NCI-H446 treated with DMSO at 0.1 percent for 48 hours (cell line): ENCODE results near the gene HPD.
A peak's percentile ranks its signal among the peaks of the same experiment; 100 is the strongest.
"Not testable (repeated sequence)": the region's sequence is repeated elsewhere in the genome, so short reads cannot be mapped to it uniquely, and the experiment has no call there.

Source experiments
- DNase-seq: peaks from one replicate; lab custom pipeline; 2025; lab: John Stamatoyannopoulos, UW

Gene HPD

GRCh38 chr12:121797937-121798786 lies 60.5 kb downstream of the HPD start:
- peak; percentile 70 for DNase-seq

GRCh38 chr12:121796855-121797751 lies 61.6 kb downstream of the HPD start:
- no peak for DNase-seq

- DNase-seq = peak; percentile 30
Observed at GRCh38 chr12:121795034-121795968, 63.4 kb downstream of the HPD start.

GRCh38 chr12:121794534-121795033 lies 64.1 kb downstream of the HPD start:
- DNase-seq = no peak

- DNase-seq = peak; percentile 73
Observed at GRCh38 chr12:121793838-121794533, 64.7 kb downstream of the HPD start.

GRCh38 chr12:121793440-121793837 lies 65.2 kb downstream of the HPD start, which contains the start of gene RHOF:
Gene RHOF, minus strand, starts transcription at chr12:121793688. Its CDS starts 55 bp downstream, at chr12:121793633.
- no peak for DNase-seq

- no peak for DNase-seq
Observed at GRCh38 chr12:121792607-121793439, 65.8 kb downstream of the HPD start.

GRCh38 chr12:121791671-121792551 lies 66.7 kb downstream of the HPD start:
- DNase-seq = no peak

- not testable (repeated sequence) for DNase-seq
Observed at GRCh38 chr12:121790785-121791184, 67.9 kb downstream of the HPD start.

- DNase-seq = no peak
Observed at GRCh38 chr12:121789800-121790728, 68.6 kb downstream of the HPD start.
